GM21528 (cell line): ENCODE results near the gene IFT43.
A peak's percentile ranks its signal among the peaks of the same experiment; 100 is the strongest.

Source experiments
- ATAC-seq: cut with Tn5 transposase; IDR thresholded peaks from one replicate; pipeline ENCODE4 v1.9.1; 2021; ENCODE audit warnings: mild to moderate bottlenecking, moderate library complexity; ENCODE audit not compliant: unreplicated experiment, low FRiP score

Gene IFT43

DNA sequence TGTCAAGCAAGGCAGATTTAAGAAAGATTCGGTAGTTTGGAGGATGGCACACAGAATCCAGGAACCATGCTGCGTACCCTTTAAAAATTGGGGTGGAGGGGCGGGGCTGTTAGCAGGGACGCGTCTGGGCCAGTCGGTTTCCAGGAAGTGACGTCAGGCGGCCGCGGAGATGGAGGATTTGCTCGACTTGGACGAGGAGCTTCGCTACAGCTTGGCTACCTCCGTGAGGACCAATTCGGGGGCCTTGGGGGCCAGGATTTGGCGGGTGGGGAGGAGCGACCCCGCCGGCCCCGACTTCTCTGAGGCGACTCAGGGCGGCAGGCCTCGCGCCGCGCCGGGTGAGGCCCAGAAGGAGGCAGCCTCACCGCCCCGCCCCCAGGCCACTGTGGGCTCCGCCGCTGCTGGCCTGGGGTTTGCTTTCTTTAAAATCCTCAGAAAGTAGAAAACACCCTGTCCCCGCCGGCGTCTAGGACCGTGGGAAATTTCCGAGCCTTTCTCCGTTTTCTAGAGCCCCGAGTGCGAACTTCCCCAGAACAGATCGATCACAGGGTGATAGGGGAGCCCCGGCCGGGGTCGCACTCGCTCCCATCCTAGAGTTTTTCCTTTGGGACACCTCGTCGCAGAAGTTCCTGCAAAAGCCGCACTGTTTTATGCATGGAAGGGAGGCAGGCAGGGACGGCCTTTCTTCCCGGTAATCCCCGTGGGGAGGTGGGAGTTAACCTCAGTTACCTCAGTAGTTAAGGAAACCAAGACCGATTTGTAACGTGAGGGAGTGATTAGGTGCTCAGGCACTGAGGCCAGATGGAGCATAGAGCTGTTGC, at the start of gene IFT43:
Gene IFT43 (plus strand): TSS at position 146 of the 821 bp plus-strand sequence. CDS start 24 bp downstream, at position 170.
- peak; percentile 59 for ATAC-seq

DNA sequence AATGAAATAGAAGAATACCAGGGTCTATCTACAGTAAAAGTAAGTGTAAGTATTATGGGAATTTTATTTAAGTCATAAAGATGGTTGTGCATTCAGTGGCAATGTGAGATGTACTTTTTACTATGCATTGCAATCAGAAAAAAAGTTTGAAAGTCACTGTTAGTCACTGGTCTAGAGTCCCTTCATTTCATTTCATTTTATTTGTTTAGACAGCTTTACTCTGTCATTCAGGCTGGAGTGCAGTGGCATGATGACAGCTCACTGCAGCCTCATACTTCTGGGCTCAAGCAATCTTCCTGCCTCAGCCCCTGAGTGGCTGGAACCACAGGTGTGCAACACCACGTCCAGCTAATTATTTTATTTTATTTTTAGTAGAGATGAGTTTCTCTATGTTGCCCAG, 46.4 kb upstream of the IFT43 start:
- no peak for ATAC-seq

DNA sequence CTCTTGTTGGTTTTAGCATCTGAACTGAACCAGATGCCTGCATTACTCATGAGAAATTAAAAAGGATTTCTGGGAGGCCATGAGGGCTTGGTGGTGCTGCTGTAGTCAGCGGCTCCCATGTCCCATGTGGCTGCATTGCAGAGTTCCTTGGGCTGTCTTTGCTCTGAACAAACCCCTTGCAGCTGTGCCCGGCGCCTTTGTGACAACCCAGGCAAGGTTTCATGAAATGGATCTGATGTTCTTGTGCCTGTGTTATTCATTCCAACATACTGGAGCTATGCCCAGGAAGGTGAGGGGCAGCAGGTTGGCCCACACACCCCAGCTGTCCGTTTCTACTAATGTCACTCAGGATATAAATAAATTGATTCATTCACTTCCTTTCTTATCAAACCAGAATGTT, 44.5 kb upstream of the IFT43 start:
- ATAC-seq = no peak

DNA sequence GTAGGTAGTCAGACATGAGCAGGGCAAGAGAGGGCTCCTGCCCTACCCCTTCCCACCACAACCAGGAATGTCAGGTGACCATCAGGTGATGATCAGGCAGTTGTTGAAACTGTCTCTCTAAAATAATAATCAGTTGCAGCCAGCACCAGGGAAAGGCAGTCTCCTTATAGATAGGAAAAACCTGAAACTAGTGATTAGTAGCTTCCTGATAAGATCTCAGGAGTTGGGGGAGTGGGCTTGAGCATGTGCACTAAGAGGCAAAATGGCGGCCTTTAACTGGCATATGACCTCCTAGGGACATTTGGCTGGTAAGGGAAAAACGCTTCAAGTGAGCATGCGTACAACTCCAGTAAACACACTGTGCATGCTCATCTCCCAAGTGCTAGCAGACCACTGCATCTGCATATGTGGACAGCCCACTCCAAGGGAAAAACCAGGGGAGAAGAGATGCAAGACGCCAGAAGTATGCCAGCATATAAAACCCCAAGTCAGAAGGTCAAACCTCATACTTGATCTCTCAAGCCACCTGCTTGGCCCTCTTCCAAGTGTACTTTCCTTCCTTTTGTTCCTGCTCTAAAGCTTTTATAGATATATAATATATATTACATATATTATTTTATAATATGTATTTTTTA, 40.8 kb upstream of the IFT43 start:
- no peak for ATAC-seq

DNA sequence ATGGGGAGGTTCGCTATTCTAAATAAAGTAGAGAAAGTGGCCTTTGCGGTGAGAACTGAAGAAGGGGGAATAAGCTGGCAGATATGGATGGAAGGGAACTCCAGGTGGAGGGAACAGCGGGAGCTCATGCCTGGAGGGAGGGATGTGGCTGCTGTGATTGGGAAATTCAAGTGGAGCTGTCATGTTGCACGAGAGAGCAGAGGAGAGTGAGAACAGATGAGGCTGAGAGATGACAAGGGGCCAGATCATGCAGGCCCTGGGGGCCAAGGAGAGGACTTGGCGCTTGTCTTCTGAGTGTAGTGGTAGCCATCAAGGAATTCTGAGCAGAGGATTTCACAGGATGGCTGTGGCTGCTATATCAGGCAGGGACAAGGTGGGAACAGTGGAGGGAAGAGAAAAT, 38.8 kb upstream of the IFT43 start:
- ATAC-seq = no peak

DNA sequence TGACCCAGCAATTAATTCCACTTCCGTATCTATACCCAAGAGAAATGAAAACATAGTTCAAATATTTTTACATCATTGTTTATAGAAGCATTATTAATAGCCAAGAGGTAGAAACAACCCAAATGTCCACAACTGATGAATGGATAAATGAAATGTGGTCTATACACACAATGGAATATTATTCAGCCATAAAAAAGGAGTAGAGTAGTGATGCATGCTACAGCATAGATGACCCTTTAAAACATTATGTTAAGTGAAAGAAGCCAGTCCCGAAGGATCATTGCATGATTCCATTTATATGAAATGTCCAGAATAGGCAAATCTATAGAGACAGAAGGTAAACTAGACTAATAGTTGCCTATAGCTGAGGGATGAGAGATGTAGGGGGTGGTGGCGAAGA, 33.1 kb upstream of the IFT43 start:
- ATAC-seq = no peak

DNA sequence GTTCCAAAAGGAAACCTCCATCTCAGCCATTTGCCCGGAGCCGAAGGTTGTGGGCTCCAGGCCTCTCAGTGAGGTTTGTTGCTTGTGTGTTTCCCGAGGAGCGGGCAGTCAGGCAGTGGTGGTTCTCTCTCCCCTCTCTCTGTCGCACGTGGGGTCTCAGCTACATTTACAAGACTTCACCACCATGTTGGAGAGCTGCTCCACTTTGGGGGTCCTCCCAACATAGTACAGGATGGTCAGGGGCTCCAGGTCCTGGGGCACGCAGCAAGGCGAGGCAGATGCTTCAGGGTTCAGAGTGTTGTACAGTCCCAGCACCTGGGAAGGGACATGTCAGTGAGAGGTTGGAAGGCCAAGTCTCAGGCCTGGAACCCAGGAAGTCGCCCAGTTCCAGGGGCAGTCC, 26.5 kb upstream of the IFT43 start:
- no peak for ATAC-seq

DNA sequence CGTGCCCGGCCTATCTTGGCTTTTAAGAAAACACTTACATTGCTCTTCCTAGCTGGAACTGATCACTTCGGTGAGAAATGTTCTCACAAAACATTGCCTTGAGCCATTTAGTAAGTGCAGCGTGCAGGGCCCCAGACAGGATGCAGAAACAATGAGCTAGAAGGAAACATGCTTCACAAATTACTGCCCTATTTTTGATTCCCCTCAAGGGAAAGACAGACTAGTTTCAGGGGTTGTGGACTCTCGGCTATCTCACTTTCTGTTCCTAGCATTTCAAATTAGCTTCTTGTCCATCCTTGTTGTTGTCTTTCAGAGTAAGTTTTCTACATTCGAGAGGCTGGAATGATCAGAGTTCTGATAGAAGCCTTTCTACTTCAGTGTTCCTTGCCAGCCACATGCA, 25.3 kb upstream of the IFT43 start:
- no peak for ATAC-seq

DNA sequence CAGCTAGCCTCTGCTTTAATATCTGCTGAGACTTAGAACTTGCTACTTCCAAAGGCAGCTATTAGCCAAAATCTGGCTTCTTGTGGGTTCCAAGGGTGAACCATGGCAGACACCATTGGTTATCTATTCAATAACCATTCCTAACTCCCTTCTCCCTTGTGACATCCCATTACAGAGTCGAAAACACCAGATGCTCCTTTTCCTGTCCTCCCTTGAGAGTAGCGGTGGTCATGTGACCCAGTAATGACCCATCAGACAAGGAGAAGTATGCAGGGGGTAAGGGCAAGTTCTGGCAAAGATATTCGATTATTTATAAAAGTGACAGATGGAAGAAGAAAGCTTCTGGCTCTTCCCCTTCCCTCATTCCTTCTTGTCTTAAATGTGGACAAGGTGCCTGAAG, 23.9 kb upstream of the IFT43 start:
- no peak for ATAC-seq

DNA sequence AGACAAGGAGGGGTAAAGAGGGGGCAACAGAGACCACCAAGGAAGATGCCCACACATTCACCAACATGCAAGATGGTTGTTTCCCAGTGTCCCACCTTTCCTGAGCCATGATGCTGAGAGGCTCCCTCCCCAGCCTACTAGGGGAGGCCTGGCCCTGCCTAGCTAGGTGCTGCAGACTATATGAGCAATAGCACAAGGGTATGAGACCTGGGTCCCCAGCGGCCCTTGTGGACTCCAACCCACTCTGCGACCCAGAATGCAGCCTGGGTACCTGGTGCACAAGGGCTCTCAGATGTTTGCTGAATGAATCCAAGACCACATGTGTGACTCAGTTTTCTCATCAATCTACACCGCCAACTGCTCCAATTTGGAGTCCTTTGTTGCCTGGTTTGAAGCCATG, 17.7 kb upstream of the IFT43 start:
- no peak for ATAC-seq

DNA sequence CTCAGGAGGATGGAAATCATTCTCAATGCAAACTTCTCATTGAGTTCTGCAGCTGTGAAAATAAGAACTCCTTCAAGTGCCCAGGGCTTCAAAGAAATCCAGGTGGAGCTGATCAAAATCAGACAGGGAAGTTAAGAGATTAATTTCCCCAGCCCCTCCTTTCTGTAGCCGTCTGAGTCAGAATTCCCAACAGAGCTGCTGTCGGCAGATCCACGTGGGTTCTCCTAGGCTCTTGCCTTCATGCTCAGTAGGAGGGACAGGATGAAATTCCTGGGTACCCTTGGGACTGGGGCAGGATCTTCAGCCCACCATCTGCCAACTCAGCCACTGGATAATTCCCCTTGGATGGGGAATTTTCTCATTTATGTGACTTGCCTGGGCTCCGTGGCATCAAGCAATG, 17.1 kb upstream of the IFT43 start:
- ATAC-seq = no peak

DNA sequence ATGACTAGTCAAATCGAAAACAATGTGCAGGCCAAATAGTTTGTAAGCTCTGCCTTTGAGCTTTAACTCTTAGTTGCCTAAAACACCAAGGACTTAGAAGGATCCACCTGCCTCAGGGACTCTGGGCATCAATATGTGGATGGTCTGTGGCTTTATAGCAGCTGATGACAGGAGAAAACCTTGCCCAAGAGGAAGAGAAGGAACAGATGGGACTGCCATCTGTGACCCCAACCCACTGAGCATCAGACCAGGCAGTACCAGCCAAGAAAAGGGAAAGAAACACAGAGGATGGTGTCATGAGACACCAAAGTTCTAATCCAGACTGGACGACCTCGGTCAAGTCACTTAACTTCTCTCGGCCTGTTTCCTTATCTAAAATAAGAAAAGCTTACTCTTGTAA, 16.4 kb upstream of the IFT43 start:
- ATAC-seq = no peak

DNA sequence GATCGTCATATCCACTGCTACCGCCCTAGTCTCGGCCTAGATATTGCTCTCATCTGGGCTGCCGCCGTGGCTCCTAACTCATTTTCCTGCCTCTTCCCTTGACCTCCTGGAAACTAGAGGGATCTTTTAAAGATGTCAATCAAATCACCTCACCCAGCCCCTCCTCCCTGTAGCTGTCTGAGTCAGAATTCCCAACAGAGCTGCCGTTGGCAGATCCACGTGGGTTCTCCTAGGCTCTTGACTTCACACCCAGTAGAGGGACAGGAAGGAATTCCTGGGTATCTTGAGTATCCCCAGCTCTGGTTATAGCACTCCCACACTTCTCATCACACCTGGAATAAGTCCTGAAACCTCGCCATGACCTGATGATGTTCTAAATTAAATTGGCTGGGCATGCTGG, 15.7 kb upstream of the IFT43 start:
- ATAC-seq = no peak

DNA sequence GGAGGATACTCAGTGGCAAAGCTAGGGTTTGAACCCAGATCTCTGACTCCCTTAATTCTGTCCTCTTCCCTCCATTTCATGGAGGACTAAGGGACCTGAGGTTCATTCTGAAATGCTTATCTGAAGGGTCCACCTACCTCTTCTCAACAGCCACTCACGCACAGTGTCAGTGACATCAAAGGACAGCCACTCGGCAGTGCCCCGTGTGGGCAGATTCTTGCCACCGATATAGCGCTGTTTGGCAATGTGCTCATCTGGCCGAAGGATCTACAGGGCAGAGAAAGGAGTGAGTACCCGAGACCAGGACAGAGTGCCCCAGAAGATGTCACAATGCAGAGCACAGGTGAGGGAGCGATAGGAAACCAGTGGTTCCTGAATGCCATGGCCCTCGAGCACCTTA, 14.6 kb upstream of the IFT43 start:
- no peak for ATAC-seq

DNA sequence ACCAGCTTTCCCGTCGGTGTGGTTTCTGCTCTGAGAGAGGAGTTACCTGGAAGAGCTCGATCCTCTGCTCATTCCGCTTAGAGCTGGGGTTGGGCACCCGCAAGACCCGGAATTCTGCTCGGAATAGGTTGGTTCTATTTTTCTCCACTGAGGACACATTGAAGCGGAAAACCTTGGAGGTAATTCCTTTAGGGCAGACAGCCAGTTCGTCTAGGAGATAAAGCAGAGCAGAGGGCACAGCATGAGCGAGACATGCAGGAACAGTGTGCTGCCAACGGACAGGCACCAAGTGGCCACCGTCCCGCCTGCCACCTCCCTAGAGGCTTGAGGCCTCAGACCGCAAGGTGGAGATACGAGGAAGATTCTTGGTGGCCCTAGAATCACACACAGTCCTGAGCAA, 14.1 kb upstream of the IFT43 start:
- no peak for ATAC-seq

DNA sequence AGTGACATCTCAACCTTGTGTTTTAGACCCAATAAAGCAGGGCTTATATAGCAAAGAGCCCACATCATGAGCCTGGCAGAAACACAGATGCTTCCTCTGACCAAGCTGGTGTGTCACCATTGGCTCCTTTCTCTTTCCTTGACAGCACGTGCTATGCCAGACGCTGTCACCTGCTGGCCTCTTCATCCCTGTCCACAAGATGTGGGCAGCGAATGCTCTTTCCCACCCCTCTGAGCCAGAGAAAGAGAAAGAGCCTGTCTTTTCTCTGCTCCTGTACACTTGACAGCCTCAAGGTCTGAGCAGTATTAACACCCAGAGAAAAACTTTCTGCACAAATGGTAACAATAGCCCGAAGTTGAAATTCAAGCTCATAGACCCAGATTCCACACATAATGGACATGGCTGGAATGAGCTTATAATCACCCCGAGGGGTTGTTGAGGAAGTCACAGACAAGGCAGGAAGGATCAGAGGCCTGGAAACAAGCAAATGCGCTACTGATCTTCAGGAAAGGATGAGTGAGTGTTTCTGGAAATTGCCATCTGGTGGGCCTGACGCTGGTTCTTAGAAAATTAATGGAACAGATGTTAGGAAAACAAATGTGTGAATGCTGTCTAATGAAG, 12.7 kb upstream of the IFT43 start:
- no peak for ATAC-seq

DNA sequence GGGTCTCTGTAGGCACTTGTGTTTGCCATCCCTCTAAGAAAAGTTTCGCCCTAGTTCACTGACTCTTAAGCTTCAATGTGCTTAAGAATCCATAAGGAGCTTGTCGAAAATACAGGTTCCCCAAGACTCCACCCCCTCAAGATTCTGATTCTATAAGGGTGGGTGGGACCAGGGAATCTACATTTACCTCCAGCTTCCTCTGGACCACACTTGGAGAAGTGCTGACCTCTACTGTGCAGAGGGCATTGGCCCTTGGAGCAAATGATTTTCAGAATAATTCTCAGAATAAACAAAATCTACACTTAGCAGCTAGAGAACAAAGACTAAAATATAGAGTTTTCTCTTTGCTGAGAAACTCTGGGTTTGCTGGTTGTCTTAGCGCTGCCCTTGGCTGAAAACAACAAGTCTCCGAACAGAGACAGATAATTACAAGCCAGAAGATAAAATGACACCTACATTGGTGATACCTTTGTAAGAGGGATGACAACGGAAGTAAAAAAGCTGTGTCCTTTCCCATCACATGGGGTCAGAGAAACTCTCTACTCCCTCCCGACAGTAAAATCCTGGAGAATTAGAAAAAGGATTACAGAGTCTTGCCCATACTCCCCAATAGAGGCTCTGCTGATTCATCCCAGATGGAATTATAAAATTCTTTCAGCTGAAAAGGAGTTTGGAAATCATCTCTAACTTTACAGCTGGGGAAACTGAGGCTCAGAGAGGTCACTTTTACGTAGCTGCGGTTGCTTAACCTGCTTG, 8.6 kb upstream of the IFT43 start:
- no peak for ATAC-seq

DNA sequence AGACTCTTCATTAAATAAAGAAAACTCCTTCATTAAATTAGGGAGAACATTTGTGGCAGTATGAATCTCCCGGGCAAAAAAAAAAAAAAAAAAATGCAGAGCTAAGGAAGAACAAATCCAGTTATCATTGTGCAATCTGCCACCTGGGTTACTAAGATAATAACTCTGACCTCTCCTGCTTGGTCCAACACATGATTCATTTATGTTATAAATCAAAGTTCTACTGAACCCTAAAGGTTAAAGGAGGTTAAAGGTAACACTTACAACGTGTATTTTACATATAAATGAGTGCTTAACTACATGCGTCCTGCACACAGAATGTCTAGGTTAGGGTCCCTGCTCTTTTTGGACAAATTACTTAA, 8.0 kb upstream of the IFT43 start:
- ATAC-seq = no peak

DNA sequence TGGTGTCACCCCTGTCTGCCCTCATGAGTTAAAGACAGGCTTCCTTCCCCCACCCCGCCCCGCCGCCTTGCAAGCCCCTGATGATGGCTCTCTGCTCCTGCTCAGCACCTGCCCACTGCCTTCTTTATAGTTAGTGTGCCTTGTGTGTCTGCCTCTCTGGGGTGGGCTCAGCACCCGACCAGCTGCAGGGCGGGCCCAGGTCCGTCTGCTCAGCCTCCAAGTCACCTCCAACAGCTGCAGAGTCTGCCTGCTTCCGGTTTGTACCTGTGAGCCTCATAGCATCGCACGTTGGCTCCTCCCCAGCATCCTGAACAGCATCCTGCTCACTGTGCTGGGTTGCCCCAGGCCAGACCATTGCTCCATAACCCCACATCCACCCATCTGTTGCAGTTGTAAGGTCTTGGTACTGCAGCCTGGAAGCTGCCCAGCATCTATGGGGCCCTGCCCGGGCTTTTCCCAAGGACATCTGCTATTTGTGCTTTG, 7.3 kb upstream of the IFT43 start:
- no peak for ATAC-seq

DNA sequence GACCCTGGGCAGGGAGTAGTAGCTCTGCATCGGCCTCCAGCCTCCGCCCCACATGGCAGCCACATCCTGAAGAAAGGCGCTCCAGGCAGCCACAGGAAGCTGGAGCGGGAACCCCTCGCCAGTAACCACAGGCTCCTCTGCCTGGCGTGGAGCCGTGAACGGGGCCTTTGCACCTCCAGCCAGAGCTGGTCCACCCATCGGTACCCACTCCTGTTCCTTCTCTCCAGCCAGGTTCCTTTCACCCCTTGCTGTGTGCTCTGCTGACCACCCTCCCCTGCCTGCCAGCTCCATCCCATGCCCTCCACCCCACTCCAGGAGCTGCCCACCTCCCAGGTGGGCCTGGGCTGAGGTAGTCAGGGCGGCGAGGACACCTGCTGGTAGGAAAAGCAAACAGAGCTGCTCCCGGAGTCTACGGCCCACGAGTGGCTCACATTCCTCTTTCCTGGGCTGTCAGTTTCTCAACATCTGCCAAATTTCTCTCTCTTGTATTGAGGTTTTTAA, 6.4 kb upstream of the IFT43 start:
- no peak for ATAC-seq
